GM23248 (cell line): ENCODE data around the gene SCYGR7. TPM values are rescaled to one million over a fixed set of nuclear protein-coding genes. Genes with fewer than 3 reads are reported as not detected.
"Not testable (repeated sequence)": the region's sequence is repeated elsewhere in the genome, so short reads cannot be mapped to it uniquely, and the experiment has no call there.

ENCODE experiments used
- DNase-seq: peaks from one replicate; pipeline ENCODE4 v3.0.0-alpha.2; 2015
- H2AFZ ChIP-seq: fragments of 200-600 bp; sonication (generic); 2 replicates; pipeline ENCODE4 v1.6.1; 2016; ENCODE audit warnings: antibody characterized with exemption
- H3F3A ChIP-seq: fragments of 200-600 bp; sonication (generic); 2 replicates; pipeline ENCODE4 v1.6.1; 2016; ENCODE audit warnings: mild to moderate bottlenecking, antibody characterized with exemption, mixed run types; ENCODE audit not compliant: insufficient read depth
- H3K27ac ChIP-seq: fragments of 200-600 bp; sonication (generic); 2 replicates; pipeline ENCODE4 v1.5.1; 2016; ENCODE audit warnings: mild to moderate bottlenecking
- H3K27me3 ChIP-seq: fragments of 200-600 bp; sonication (generic); replicated peaks from 2 replicates; pipeline ENCODE4 v1.6.1; 2016; ENCODE audit warnings: mild to moderate bottlenecking; ENCODE audit not compliant: insufficient read depth
- H3K36me3 ChIP-seq: fragments of 200-600 bp; sonication (generic); 2 replicates; pipeline ENCODE4 v1.6.1; 2016; ENCODE audit warnings: low read depth, mild to moderate bottlenecking
- H3K4me1 ChIP-seq: fragments of 200-600 bp; sonication (generic); 2 replicates; pipeline ENCODE4 v1.6.1; 2016; ENCODE audit warnings: mild to moderate bottlenecking; ENCODE audit not compliant: insufficient read depth
- H3K4me2 ChIP-seq: fragments of 200-600 bp; sonication (generic); one replicate; pipeline ENCODE4 v1.6.1; 2016; ENCODE audit warnings: mild to moderate bottlenecking; ENCODE audit not compliant: unreplicated experiment
- H3K4me3 ChIP-seq: fragments of 200-600 bp; sonication (generic); 2 replicates; pipeline ENCODE4 v1.5.1; 2016; ENCODE audit warnings: mild to moderate bottlenecking
- H3K79me2 ChIP-seq: fragments of 200-600 bp; sonication (generic); 2 replicates; pipeline ENCODE4 v1.6.1; 2016; ENCODE audit warnings: mild to moderate bottlenecking; ENCODE audit not compliant: insufficient read depth
- H3K9ac ChIP-seq: fragments of 200-600 bp; sonication (generic); 2 replicates; pipeline ENCODE4 v1.6.1; 2016; ENCODE audit warnings: mild to moderate bottlenecking
- H3K9me2 ChIP-seq: fragments of 200-600 bp; sonication (generic); 2 replicates; pipeline ENCODE4 v1.6.1; 2016; ENCODE audit warnings: mixed run types, mild to moderate bottlenecking, moderate library complexity; ENCODE audit not compliant: insufficient read depth
- H3K9me3 ChIP-seq: fragments of 200-600 bp; sonication (generic); one replicate; pipeline ENCODE4 v1.6.1; 2017; ENCODE audit warnings: low read depth
- H4K20me1 ChIP-seq: fragments of 200-600 bp; sonication (generic); 2 replicates; pipeline ENCODE4 v1.6.0; 2016; ENCODE audit not compliant: insufficient read depth
- EZH2 ChIP-seq: fragments of 200-600 bp; sonication (generic); IDR thresholded peaks from 2 replicates; pipeline ENCODE4 v1.6.1; 2018; ENCODE audit warnings: antibody characterized with exemption, mild to moderate bottlenecking; ENCODE audit not compliant: insufficient read depth, poor library complexity, severe bottlenecking
- EZH2phosphoT487 ChIP-seq: fragments of 200-600 bp; sonication (generic); IDR thresholded peaks from 2 replicates; pipeline ENCODE4 v1.6.1; 2018; ENCODE audit warnings: antibody characterized with exemption, moderate library complexity, mild to moderate bottlenecking, low read depth; ENCODE audit not compliant: insufficient read depth
- WGBS, 2 experiments: methylation state at CpG; one replicate each; pipeline ENCODE4 v1.1.6; 2015 to 2017; ENCODE audit warnings: low lambda C conversion rate in 2 of 2, low coverage in 1 of 2; ENCODE audit errors: missing lambda C conversion rate in 2 of 2; 5-methylcytosine and 5-hydroxymethylcytosine counted together
- in situ Hi-C: fragments of 300-500 bp; cut with MboI; formaldehyde crosslinking; loops from 2 replicates; pipeline ENCODE4 v1.15.0; 2020
- polyA plus RNA-seq: library from polyadenylated mRNA; unstranded; fragments of >200 nt; fragmentation: Nextera tagmentation; extraction: Ambion mirVana; gene quantifications from 2 replicates; pipeline ENCODE4 v1.2.1, GENCODE V29; 2016
- total RNA-seq: library from RNA; depleted of rRNA; stranded (reverse); fragments of >200 nt; shearing (Covaris generic); gene quantifications from 2 replicates; pipeline ENCODE4 v1.2.3, GENCODE V29; 2014

The SCYGR7 gene
- total and polyA plus RNA-seq, 2 experiments from 2014 or later: not detected

GRCh38 chr2:227719641-227720040 is 8.5 kb upstream of the SCYGR7 start:
- Histone ChIP-seq H3K27ac (no peak overlapping the region), H3F3A (no peaks in the 10 kb centered on the region), H3K4me1 (peaks cover 5% of the 10 kb centered on the region; the same call in 1 of the 2 replicates), H3K36me3 (no peaks in the 10 kb centered on the region), H3K4me3 (no peak overlapping the region), H3K27me3 (peaks cover 7% of the 10 kb centered on the region; the same call in 1 of the 2 replicates), H3K9me3 (no peaks in the 10 kb centered on the region), H3K9ac (no peak overlapping the region), H4K20me1 (no peaks in the 10 kb centered on the region), H3K79me2 (no peaks in the 10 kb centered on the region), H2AFZ (no peak overlapping the region), H3K4me2 (no peak overlapping the region), H3K9me2 (no peaks in the 10 kb centered on the region)
- TF ChIP-seq EZH2 (no peak), EZH2phosphoT487 (no peak)
- in situ Hi-C loops: no loop called here
- no peak for DNase-seq
- 96 to 97% methylated on average over 4 of the region's 4 CpGs for WGBS, 2 experiments

- Histone ChIP-seq H3K36me3 (no peaks in the 10 kb centered on the region), H2AFZ (no peak overlapping the region), H3F3A (no peaks in the 10 kb centered on the region), H3K4me2 (no peak overlapping the region), H3K79me2 (no peaks in the 10 kb centered on the region), H3K9me3 (no peaks in the 10 kb centered on the region), H3K4me1 (peaks cover 5% of the 10 kb centered on the region; the same call in 1 of the 2 replicates), H4K20me1 (no peaks in the 10 kb centered on the region), H3K9ac (no peak overlapping the region), H3K27ac (no peak overlapping the region), H3K4me3 (no peak overlapping the region), H3K9me2 (no peaks in the 10 kb centered on the region), H3K27me3 (peaks cover 7% of the 10 kb centered on the region; the same call in 1 of the 2 replicates)
- TF ChIP-seq EZH2phosphoT487 (no peak), EZH2 (no peak)
- in situ Hi-C loops: no loop called here
- 76 to 81% methylated on average over 4 of the region's 4 CpGs for WGBS, 2 experiments
- DNase-seq: no peak
Measured at GRCh38 chr2:227720680-227721079, 7.5 kb upstream of the SCYGR7 start.

GRCh38 chr2:227722821-227723220 is 5.3 kb upstream of the SCYGR7 start:
- H3K79me2 ChIP-seq: not testable (repeated sequence)

GRCh38 chr2:227724394-227725039 is 3.6 kb upstream of the SCYGR7 start, which contains the start of gene SCYGR6:
Gene SCYGR6 (minus strand): TSS chr2:227724757. CDS start chr2:227724757, 0 bp downstream.
- H3K4me3 ChIP-seq: no peak within 1 kb of the TSS
- 67 to 71% methylated on average over 15 of the region's 15 CpGs for WGBS, 2 experiments
- H4K20me1 ChIP-seq: no peaks in the 10 kb centered on the region
- no peaks in the 10 kb centered on the region for H3K4me1 ChIP-seq
- TF ChIP-seq EZH2phosphoT487: no peak
- TF ChIP-seq EZH2: no peak
- H2AFZ ChIP-seq: no peak within 1 kb of the TSS
- no peaks in the 10 kb centered on the region for H3K9me3 ChIP-seq
- H3K36me3 ChIP-seq: no peaks in the 10 kb centered on the region
- no peaks in the 10 kb centered on the region for H3K79me2 ChIP-seq
- no peak within 1 kb of the TSS for H3K27ac ChIP-seq
- no peak within 1 kb of the TSS for H3K4me2 ChIP-seq
- H3K27me3 ChIP-seq: peaks cover 7% of the 10 kb centered on the region
- H3K9me2 ChIP-seq: no peaks in the 10 kb centered on the region
- DNase-seq: no peak
- in situ Hi-C loops: no loop called here
- no peak within 1 kb of the TSS for H3K9ac ChIP-seq
- no peaks in the 10 kb centered on the region for H3F3A ChIP-seq

More at GRCh38 chr2:227722821-227723220, 5.3 kb upstream of the SCYGR7 start:
- H3K9me2 ChIP-seq, H3K9ac ChIP-seq, H3K36me3 ChIP-seq, H3F3A ChIP-seq, H3K4me2 ChIP-seq, in situ Hi-C loops, H3K27ac ChIP-seq, H3K4me3 ChIP-seq, H4K20me1 ChIP-seq, H3K4me1 ChIP-seq, H3K27me3 ChIP-seq, H3K9me3 ChIP-seq, DNase-seq, H2AFZ ChIP-seq: not testable (repeated sequence)
- WGBS, 2 experiments: 71 to 72% methylated on average over 7 of the region's 7 CpGs
